Breast epithelium (tissue), 3 donors: Measurements from ENCODE around the gene TUBGCP5.

ENCODE experiments used
- POLR2A ChIP-seq: fragments of 450-650 bp; IDR thresholded peaks from one replicate; pipeline ENCODE4 v1.6.1; 2016; ENCODE audit warnings: antibody characterized with exemption, mild to moderate bottlenecking, moderate library complexity
- POLR2AphosphoS5 ChIP-seq, 3 donors: sonication (generic); formaldehyde crosslinking; IDR thresholded peaks; one replicate each; pipeline ENCODE4 v1.6.1; 2017; ENCODE audit warnings: antibody characterized with exemption in 3 of 3
- TF ChIP-seq, protein P1 (sequence below), 3 donors: fragments of 450-650 bp; IDR thresholded peaks; one replicate each; pipeline ENCODE4 v1.5.1; 2016 to 2017; ENCODE audit warnings: antibody characterized with exemption in 3 of 3, mild to moderate bottlenecking in 3 of 3, moderate library complexity in 3 of 3

DNA sequence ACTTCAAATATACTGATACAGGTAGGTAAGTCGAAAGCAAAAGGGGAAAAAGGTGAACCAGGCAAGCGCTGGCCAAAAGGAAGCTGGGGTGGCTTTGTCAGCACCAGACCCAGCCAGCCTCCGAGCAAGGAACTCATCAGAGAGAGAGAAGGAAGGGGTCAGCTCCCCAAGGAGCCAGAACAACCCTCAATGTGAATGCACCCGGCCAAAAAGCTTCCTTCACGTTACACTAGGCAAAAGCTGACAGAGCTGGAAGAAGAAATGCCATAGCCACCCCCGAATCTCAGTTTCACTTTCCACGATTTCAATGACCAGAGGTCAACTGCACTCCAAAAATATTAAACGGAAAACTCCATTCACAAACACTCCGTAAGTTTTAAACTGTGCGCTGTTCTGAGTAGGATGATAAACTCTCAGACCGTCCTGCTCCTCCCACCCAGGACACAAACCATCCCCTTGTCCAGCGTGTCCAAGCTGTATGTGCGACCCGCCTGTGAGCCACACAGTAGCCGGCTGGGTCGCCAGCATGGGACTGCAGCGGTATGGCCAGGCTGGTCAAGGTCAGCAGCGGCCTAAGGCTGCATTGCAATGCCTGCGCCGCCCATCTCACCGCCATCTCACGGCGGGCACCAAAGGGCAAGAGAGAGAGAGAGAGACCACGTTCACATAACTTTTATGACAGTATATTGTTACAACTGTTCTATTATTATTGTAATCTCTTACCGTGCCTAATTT, 88.9 kb downstream of the TUBGCP5 start:
- TF ChIP-seq, protein P1, sequence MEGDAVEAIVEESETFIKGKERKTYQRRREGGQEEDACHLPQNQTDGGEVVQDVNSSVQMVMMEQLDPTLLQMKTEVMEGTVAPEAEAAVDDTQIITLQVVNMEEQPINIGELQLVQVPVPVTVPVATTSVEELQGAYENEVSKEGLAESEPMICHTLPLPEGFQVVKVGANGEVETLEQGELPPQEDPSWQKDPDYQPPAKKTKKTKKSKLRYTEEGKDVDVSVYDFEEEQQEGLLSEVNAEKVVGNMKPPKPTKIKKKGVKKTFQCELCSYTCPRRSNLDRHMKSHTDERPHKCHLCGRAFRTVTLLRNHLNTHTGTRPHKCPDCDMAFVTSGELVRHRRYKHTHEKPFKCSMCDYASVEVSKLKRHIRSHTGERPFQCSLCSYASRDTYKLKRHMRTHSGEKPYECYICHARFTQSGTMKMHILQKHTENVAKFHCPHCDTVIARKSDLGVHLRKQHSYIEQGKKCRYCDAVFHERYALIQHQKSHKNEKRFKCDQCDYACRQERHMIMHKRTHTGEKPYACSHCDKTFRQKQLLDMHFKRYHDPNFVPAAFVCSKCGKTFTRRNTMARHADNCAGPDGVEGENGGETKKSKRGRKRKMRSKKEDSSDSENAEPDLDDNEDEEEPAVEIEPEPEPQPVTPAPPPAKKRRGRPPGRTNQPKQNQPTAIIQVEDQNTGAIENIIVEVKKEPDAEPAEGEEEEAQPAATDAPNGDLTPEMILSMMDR (IDR thresholded peaks at IDR 0.05): no peak
- TF ChIP-seq POLR2A: no peak
- no peak for TF ChIP-seq POLR2AphosphoS5 (IDR thresholded peaks at IDR 0.05)
